Measurements from ENCODE around the gene HTT.
"Not testable (repeated sequence)": the region's sequence is repeated elsewhere in the genome, so short reads cannot be mapped to it uniquely, and the experiment has no call there.

Gene HTT

DNA sequence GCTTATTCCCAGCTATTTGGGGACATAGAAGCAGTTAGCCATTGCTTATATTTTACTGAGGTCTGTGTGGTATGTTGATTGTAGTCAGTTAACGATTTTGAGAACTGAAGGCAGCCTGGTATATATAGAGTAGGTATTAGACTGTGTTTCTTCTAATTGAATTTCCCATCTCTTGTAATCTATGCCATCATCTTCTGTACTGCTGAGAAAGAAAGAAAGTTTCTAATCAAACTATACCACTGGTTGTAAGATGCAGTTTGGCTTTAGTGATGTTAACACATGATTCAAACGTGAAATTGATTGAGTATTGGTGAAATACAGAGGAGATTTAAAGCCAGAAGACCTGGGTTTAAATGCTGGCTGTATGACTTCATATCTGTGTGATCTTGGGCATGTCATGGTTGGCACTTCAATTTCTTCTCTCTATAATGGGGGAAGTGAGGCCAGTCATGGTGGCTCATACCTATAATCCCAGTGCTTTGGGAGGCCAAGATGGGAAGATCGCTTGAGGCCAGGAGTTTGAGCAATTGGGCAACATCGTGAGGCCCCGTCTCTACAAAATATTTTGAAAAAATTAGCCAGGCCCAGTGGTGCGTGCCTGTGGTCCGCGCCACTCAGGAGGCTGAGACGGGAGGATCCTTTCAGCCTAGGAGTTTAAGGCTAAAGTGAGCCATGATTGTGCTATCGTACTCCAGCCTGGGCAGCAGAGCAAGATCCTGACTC lies 11.6 kb downstream of the HTT start:
- no peak for DNase-seq

DNA sequence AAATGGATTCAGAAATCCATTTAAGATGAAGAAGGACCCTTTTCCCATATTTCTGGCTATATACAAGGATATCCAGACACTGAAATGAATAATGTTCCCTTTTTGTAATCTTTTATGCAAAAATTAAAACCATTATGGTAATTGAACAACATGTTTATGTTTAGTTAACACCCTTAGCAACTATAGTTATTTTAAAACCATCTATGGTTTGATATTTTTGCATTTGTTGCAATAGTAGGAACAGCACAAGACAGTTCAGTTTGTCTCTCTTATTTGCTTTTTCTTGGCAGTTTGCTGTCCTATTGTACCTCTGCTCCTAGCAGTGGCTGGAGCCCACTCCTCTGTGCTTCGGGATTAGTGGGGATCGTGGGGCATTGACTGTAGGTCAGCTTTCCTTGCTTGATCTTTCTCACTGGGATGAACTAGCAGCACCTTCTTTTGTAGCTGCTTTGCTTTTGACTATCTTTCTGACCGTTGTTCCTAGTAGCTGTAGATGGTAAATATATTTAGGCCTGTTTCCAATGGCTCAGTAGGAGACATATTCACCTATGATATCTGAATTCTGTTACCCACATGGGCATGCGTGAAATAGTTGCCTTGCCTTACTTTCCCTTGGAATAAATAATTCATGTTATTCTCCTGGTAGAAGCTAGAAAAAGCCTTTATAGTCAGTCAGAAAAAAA lies 12.8 kb downstream of the HTT start:
- no peak for DNase-seq

DNA sequence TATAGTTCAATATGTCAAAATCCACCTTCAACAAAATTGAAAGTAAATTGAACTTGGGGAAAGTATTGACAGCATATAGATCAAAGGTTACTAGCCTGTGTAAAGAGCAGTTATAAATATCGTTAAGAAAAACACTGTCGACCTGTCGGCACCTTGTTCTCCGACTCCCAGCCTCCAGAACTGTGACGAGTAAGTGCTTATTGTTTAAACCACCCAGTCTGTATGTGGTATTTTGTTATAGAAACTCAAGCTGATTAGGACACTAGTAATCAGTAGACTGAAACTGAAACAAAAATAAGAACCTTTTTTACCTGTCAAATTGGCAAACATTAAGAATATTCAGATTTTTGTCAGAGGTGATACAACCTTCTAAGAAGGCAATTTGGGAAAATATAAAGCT lies 17.0 kb downstream of the HTT start:
- no peak for DNase-seq

DNA sequence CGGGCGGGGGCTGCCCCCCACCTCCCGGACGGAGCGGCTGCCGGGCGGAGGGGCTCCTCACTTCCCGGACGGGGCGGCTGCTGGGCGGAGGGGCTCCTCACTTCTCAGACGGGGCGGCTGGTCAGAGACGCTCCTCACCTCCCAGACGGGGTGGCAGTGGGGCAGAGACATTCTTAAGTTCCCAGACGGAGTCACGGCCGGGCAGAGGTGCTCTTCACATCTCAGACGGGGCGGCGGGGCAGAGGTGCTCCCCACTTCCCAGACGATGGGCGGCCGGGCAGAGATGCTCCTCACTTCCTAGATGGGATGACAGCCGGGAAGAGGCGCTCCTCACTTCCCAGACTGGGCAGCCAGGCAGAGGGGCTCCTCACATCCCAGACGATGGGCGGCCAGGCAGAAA lies 20.2 kb downstream of the HTT start:
- not testable (repeated sequence) for DNase-seq

DNA sequence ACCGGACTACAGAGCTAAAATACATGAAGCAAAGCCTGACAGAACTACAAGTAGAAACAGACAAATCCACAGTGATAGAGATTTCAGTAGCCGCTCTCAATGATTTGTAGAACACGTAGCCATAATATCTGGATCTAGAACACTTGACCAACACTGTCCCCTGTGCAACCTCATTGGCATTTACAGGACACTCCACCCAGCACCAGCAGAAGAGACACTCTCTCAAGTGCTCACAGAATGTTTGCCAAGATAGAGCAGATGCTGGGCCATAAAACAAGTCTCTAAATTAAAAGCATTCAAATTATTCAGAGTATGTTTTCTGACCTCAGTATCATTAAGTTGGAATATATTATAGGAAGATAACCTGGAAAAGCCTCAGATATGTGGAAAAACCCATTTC lies 21.7 kb downstream of the HTT start:
- DNase-seq: no peak

DNA sequence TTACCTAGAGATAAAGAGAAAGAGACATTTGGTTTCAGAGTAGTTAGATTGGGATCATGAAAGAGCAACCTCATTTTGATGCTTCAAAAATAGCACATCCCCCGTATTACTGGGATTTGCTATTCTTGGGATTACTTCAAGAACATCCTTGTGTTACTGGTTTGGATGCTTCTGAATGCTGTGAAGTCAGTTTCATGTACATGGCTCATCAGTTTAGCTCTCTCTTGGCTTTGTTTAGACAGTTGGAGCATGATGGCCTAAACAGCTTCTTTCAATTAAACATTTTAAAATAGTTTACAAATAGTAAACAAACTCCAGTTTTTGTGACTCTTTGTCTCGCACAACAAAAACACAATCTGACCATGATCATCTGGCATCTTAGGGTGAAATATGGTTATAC lies 23.9 kb downstream of the HTT start:
- no peak for DNase-seq

DNA sequence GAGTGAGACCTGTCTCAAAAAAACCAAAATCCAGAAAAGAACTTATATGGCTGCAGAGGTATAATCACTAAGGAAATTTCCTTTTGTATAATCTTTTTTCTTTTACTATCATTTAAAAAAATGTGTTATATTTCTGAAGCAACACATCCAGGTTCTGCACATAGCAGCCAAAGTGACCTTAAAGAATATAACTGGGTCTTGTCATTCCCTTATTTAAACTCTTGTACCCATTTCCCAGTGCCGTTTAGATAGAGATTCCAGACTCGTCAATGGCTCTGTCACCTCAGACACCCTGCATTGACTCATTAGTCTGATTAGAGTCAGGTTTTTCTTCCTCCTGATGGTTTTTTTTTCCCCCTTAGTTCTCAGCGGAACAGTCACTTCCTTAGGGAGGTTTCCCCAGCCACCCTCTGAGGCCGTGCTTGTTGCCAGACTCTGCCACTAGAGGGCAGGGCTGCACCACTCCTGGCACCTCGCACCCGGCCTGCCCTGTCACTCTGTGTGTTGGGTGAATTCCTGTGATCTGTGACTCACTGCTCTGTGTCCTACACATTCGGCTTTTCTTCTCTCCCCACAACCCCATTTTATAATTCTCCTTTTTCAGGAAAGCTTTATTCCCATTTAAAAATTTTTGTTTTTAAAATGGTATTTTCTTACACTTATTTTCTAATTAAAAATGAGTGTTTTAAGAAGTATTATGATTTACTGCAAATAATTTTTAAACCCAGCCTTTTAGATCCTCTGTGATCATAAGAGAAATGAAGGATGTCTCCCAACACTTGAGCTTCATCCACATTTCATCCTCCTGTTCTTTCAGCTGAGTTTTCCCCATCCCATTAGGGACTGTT lies 32.1 kb downstream of the HTT start:
- peak; percentile 88 for DNase-seq

DNA sequence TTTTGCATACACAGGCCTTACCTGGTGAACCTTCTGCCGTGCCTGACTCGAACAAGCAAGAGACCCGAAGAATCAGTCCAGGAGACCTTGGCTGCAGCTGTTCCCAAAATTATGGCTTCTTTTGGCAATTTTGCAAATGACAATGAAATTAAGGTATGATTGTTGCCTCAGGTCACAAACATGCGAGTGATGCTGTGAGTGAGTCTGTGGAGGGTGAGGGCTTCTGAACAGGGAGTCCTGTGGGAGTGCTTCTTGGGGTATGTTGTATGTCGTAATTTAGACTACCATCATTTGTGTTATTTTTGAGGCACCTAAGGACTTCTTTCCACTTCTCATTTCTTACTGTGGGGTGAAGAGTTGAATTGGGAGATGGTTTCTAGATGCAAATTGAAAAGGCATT lies 32.8 kb downstream of the HTT start:
- DNase-seq: no peak

DNA sequence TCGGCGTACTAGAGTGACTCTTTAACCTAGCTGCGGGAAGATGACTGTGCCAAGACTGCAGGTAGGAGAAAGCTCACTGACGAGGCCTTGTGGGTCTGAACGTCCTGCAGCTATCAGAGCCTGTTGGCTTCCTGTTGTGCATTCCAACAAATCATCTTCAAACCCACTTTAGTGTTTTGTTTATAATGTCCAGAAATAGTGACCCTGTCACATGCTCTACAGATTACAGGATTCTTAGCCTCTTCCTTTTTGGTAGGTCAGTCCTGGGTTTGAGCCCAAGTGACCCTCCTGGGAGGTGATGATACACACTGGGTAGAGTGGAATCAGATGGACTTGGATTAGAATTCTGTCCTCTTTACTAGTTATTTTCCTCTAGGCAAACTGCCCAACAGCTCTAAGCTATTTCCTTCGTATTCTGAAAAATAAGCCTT lies 33.2 kb downstream of the HTT start:
- no peak for DNase-seq

DNA sequence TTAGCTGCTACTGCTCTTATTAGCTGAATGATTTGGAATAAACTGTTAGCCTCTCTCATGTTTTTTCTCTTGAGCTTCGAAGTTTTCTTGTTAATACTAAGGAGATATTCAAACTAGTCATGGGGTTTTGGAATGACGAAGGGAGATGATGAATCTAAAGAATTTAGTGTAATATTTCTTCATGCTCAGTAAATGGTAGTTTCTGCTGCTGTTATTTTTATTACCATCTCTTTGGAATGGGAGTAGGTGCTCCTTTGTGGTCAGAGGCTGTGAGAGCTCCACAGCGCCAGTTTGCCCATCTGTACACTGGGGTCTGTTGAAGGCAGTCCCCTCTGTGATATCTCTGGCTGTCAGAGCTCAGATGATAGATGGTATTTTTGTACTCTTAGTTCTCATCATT lies 33.7 kb downstream of the HTT start:
- DNase-seq: peak; percentile 34

DNA sequence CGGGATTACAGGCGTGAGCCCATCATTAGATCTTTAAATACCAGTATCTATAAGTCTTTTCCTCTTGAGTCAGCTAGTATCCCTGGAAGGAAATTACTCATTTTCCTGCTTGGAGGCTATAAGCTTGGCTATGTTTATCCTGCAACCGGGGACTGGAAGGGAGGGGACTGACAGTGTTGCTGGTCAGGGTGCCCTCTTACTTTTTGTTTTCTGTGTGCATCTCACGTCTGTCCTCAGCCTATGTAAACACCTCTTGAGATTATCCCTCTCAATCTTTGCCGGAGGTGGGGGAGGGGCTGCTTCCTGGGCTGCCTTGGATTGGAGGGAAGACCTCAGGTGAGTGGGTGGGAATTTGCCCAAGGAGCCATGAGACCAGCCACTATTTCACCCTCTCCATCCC lies 37.0 kb downstream of the HTT start:
- DNase-seq: peak; percentile 47

DNA sequence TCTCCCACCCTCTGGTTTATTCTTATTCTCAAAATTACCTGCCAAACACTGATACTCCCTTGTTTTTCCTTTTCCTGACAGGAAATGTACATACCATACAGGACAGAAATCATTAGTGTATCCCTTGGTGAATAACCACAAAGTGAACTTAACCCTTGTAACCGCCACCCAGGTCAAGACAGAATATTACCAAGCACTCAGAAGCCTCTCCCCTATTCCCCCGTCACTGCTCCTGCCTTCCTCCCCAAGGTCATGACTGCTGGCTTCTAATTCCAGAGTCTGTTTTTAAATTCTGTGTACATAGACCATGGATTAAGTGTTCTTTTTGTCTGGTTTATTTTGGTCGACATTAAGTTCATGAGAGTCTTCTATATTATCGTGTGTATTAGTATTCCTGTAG lies 37.7 kb downstream of the HTT start:
- DNase-seq: no peak

DNA sequence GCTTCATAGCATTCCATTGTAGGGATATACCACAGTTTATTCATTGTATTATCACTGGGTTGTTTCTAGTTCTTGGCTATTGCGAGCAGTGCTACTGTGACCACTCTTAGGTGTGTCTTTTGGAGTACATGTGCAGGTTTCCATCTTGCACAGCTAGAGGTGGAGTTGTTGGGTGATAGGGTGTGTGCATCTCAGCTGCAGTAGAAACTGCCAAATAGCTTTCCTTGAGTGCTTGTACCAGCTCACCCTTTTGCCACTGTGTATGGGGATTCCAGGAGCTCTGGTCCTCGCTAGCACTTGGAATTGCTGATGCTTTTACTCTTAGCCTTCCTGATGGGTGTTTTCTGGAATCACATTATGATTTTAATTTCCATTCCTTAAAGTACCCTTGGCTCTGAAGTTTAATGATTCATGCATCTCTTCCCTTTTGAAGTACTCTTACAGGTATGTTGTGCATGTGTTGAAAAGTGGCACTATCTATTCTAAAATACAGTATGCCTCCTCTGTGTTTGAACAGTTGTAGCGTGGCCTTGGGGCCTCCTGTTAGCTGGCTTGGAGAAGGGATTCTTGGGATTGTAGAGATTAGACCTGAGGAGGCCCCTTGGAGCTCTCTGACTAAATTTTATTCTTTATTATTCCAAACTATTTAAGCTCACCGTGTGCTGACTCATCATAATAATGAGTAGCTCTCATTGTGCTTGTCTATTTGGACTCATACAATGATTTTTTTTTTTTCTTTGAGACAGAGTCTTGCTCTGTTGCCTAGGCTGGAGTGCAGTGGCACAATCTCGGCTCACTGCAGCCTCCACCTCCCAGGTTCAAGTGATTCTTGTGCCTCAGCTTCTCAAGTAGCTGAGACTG lies 38.4 kb downstream of the HTT start:
- DNase-seq: peak; percentile 43

DNA sequence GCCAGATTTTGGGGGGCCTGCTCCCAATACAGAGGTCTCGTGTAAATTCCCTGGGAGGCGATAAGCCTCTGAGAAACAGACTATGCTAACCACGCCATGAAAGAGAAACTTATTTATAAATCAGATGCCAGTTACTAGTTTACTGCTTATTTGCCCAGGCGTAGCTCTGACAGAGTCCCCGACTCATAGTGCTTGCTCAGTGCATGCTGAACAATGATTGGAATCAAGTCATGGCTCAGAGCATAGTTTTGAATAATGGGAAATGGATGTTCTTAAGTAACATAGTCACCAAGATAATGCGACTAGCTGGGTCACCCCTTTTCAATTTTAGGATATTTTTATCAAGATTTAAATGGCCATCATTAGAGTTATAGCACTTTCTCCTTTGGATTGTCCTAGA lies 39.9 kb downstream of the HTT start:
- DNase-seq: no peak

DNA sequence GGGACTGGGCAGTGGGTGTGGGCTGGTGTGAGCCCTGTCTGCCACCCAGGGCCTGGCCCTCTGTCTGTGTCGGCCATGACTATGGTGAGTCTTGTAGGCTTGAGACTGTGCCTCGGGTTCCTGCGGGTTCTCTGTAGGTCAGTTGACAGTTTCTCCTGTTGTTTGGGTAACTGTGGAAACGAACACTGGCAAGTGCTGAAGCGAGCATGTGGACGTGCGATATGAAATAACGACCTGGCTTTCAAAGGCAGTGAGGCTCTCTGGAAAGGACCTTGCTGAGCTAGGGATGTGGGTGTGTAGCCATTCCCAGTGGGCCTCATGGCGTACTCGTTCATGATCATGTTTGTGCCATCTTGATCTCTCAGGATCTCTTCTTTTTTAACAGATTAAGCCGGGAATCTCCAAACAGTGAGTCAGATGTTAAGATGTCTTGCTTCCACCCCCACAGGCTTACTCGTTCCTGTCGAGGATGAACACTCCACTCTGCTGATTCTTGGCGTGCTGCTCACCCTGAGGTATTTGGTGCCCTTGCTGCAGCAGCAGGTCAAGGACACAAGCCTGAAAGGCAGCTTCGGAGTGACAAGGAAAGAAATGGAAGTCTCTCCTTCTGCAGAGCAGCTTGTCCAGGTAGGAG lies 41.3 kb downstream of the HTT start:
- peak; percentile 34 for DNase-seq

DNA sequence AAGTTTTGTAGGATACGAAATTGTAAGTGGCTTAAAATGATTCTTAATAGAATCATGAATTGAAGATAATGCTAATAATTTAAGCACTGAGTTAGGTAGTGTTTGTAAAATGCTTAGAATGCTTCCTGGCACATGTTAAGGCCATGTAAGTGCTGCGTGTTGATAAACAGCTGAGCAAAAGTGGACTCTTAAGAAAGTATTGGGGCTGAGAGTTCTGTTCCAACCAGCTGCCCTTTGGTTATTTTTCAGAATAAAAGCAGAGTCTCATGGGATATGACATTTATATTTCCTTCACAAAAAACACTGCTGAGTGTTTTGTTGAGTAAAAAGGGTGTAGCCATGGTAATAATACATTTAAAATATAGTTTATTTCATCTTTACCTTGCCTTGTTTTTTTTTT lies 42.5 kb downstream of the HTT start:
- DNase-seq: no peak

DNA sequence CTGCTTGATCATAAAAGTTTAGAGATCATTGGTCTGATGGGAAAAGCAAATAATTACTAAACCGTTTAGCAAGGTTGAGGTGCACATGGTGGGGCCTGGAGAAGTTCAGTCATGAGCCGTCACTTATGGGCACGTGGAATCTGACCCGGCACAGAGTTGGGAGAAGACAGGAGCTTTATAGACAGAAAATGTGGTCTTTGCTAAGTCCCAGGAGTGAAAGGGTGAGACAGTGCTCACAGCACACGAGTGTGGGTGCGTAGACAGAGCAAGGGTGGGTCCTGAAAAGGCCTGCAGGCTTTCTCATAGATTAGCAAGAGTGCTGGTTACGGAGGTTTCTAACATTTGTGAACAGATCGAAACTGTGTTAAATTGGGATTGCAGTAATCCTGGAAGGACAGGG lies 43.8 kb downstream of the HTT start:
- no peak for DNase-seq

DNA sequence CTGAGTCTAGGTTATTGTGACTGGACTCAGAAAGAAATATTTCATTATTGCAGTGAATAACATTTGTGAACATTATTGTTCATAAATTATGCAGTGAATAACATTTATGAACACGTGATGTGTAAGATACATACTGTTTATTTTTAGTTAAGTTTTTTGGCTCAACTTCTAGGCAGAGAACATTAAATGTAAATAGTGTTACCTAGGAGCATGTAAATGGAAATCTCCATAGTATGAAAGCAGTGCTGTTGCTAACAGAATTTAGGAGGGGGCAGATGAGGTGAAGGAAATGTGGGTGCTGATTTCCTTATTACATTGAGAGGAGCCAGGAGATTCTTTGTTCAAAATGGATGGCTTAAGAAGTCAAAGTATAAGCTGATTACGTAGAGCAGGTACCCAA lies 45.0 kb downstream of the HTT start:
- DNase-seq: no peak

DNA sequence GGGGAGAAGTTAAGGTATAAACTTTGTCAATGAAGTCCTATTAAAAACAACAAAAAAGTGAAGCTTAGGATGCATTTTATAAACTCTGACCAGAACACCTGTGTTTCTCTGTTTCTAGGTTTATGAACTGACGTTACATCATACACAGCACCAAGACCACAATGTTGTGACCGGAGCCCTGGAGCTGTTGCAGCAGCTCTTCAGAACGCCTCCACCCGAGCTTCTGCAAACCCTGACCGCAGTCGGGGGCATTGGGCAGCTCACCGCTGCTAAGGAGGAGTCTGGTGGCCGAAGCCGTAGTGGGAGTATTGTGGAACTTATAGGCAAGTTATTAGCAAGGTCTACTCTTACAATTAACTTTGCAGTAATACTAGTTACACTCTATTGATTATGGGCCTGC lies 46.6 kb downstream of the HTT start:
- no peak for DNase-seq

DNA sequence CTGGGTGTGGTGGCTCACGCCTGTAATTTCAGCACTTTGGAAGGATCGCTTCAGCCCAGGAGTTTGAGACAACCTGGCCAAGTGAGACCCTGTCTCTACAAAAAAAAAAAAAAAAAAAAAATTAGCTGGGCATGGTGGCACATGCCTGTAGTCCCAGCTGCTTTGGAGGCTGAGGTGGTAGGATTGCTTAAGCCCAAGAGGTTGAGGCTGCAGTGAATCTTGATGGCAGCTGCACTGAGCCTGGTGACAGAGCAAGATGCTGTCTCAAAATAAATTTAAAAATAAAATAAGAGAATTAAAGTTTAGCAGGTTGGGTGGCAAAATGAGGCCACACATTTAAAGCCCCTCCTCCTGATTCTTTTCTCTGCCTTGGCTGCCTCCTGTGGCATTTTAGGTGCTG lies 47.1 kb downstream of the HTT start:
- DNase-seq: no peak

DNA sequence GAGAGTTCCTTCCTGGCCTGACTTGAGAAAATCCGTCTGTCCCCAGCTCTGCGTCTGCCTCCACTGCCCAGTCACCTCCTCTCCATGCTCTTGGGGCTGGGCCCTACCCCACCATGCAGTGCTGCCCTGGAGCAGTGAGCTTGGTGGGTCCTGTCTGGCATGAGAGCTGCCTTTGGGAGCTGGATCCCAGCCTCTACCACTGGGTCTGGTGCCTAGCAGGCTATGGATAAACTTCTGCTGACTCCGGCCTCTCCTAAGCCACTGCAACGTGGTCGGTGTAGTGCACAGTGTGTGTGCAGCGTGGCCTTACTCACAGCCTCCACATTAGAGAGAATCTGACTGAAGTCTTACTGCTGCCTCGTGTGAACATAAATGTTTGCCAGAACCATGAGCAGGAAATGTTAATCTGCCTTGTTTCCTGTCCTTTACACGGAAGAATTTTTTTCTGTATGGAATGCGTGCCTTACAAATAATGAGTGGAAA lies 47.6 kb downstream of the HTT start:
- peak; percentile 47 for DNase-seq

DNA sequence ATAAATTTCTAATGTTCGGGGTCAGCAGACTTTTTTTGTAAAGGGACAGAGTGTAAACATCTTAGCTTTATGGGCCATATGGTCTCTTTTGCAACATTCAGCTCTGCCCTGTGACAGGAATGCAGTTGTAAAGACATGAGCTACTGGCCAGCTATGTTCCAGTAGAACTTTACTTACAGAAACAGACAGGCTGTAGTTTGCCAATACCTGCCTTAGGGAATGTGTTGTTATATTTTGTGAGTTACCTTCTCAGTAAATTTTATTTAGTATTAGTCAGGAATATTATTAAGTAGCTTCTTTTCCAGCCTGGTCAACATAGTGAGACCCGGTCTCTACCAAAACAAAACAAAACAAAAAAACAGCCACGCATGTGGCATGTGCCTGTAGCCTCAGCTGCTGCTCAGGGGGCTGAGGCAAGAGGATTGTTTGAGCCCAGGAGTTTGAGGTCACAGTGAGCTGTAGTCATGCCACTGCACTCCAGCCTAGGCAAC lies 48.7 kb downstream of the HTT start:
- peak; percentile 27 for DNase-seq
